ENCODE results near the gene KRT39.

KRT39 gene

GRCh38 chr17:40978575-40979151, 11.9 kb upstream of the KRT39 start:
- no peak for DNase-seq

- no peak for DNase-seq
Observed at GRCh38 chr17:40975516-40975915, 8.8 kb upstream of the KRT39 start.

GRCh38 chr17:40974366-40974765, 7.6 kb upstream of the KRT39 start:
- no peak for DNase-seq

GRCh38 chr17:40967582-40967981, 834 bp upstream of the KRT39 start:
- no peak for DNase-seq

GRCh38 chr17:40963838-40964237, 2.9 kb downstream of the KRT39 start:
- DNase-seq: no peak

- no peak for DNase-seq
Observed at GRCh38 chr17:40962059-40962561, 4.6 kb downstream of the KRT39 start.

- no peak for DNase-seq
Observed at GRCh38 chr17:40961591-40961990, 5.2 kb downstream of the KRT39 start.

GRCh38 chr17:40960144-40960543, 6.6 kb downstream of the KRT39 start:
- no peak for DNase-seq

GRCh38 chr17:40958086-40958953, 8.4 kb downstream of the KRT39 start:
- no peak for DNase-seq

- no peak for DNase-seq
Observed at GRCh38 chr17:40956401-40957254, 10.1 kb downstream of the KRT39 start.

- no peak for DNase-seq
Observed at GRCh38 chr17:40953881-40954280, 12.9 kb downstream of the KRT39 start.

GRCh38 chr17:40952661-40953060, 14.1 kb downstream of the KRT39 start:
- DNase-seq: no peak

- no peak for DNase-seq
Observed at GRCh38 chr17:40952154-40952553, 14.6 kb downstream of the KRT39 start.

- no peak for DNase-seq
Observed at GRCh38 chr17:40951011-40951622, 15.6 kb downstream of the KRT39 start.

- DNase-seq: no peak
Observed at GRCh38 chr17:40950176-40950575, 16.6 kb downstream of the KRT39 start.

- no peak for DNase-seq
Observed at GRCh38 chr17:40949418-40949817, 17.3 kb downstream of the KRT39 start.

- no peak for DNase-seq
Observed at GRCh38 chr17:40947929-40948328, 18.8 kb downstream of the KRT39 start.

GRCh38 chr17:40945414-40945813, 21.3 kb downstream of the KRT39 start:
- no peak for DNase-seq

- DNase-seq: no peak
Observed at GRCh38 chr17:40944531-40944930, 22.2 kb downstream of the KRT39 start.

- DNase-seq: no peak
Observed at GRCh38 chr17:40942553-40942952, 24.2 kb downstream of the KRT39 start.

GRCh38 chr17:40940266-40940665, 26.5 kb downstream of the KRT39 start:
- DNase-seq: no peak

GRCh38 chr17:40938981-40939380, 27.8 kb downstream of the KRT39 start:
- DNase-seq: no peak

- DNase-seq: no peak
Observed at GRCh38 chr17:40937384-40937819, 29.3 kb downstream of the KRT39 start, which contains the start of gene KRT23. TSS of gene KRT23 (minus strand) at chr17:40937646. CDS start at chr17:40936603, 1,043 bp downstream.
